ENCODE data around the gene PKP2. TPM values are rescaled to one million over a fixed set of nuclear protein-coding genes. Genes with fewer than 3 reads are reported as not detected.

Gene PKP2
- total RNA-seq, 1 experiment from 2014 or later = 18.4 TPM

DNA sequence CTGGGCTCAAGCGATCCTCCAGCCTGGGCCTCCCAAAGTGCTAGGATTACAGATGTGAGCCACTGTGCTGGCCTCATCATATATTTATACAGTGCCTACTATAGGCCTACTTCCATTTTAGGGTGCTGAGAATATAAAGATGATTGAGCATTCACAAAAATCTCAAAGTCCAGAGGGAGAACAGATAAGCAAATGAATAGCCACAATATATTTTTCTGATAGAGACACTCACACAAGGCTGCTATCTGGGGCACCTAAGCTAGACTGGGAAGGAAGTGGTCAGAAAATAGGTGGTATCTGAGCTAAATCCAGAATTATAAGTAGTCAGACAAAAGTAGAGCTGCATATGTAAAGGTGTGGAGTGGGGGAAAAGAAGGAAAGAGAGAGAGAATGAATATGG lies 21.6 kb downstream of the PKP2 start:
- H3K4me1 Mint-ChIP-seq = peaks cover 0 to 9% of the 10 kb centered on the region in 2 experiments; a peak in 2 of 4 replicates

More for the DNA sequence above, 21.6 kb downstream of the PKP2 start:
- Mint-ChIP-seq H3K27me3 (ENCODE audit: low read depth) (no peaks in the 10 kb centered on the region), H3K27ac (no peak overlapping the region; a peak in 2 of 7 replicates), H3K9me3 (no peaks in the 10 kb centered on the region), H3K4me3 (no peak overlapping the region), H3K36me3 (ENCODE audit: insufficient read depth in 1 of 3, low read depth in 3 of 3) (peaks cover 0 to 24% (median 5%) of the 10 kb centered on the region in 3 experiments; a peak in 5 of 7 replicates)
- DNase-seq = no peak
- Histone ChIP-seq H2BK20ac (ENCODE audit: low read depth, low read length, poor library complexity, severe bottlenecking) (no peak overlapping the region), H3K79me1 (ENCODE audit: insufficient read depth, low read depth, low read length, poor library complexity, severe bottlenecking) (peaks cover 6% of the 10 kb centered on the region), H2BK15ac (ENCODE audit: low read depth, low read length) (no peak overlapping the region), H3T11ph (ENCODE audit: low read length) (no peak overlapping the region), H3K4ac (ENCODE audit: low read depth, low read length) (no peak overlapping the region), H3K9me3 (ENCODE audit: control insufficient read depth, low read depth, low read length) (no peaks in the 10 kb centered on the region), H3K27me3 (ENCODE audit: insufficient read depth, low read length) (no peaks in the 10 kb centered on the region), H3K14ac (ENCODE audit: insufficient read depth, low read length) (no peak overlapping the region), H2BK5ac (ENCODE audit: insufficient read length, low read length) (no peak overlapping the region), H2BK120ac (ENCODE audit: low read depth, low read length, poor library complexity, severe bottlenecking) (no peak overlapping the region), H3K23ac (ENCODE audit: insufficient read length, low read depth, low read length) (no peak overlapping the region), H3K18ac (ENCODE audit: insufficient read length, low read depth, low read length) (no peak overlapping the region), H4K91ac (ENCODE audit: insufficient read length, low read depth, low read length) (no peak overlapping the region), H3K56ac (ENCODE audit: insufficient read length, low read depth, low read length) (no peak overlapping the region), H2BK12ac (ENCODE audit: insufficient read length, low read depth, low read length) (no peak overlapping the region), H4K5ac (ENCODE audit: insufficient read length, low read depth, low read length) (no peak overlapping the region), H3K23me2 (ENCODE audit: insufficient read length, low read depth, low read length, poor library complexity, severe bottlenecking) (no peaks in the 10 kb centered on the region), H4K8ac (replicated peaks; ENCODE audit: insufficient read length, low read depth, low read length) (no peak overlapping the region), H3K79me2 (ENCODE audit: insufficient read depth, low read length) (no peaks in the 10 kb centered on the region), H3K4me1 (ENCODE audit: insufficient read depth, low read length) (no peaks in the 10 kb centered on the region), H3K4me2 (ENCODE audit: insufficient read depth, insufficient read length, low read length) (no peak overlapping the region), H3K27ac (ENCODE audit: insufficient read length, low read depth, low read length) (no peak overlapping the region), H2AK5ac (ENCODE audit: insufficient read length, low read length) (no peak overlapping the region), H4K20me1 (ENCODE audit: control insufficient read depth, insufficient read depth, insufficient read length) (no peaks in the 10 kb centered on the region), H2AFZ (ENCODE audit: low read length) (no peak overlapping the region), H3K9ac (ENCODE audit: extremely low read depth, insufficient read length, low read length) (no peak overlapping the region)
- WGBS (ENCODE audit: extremely low coverage, insufficient read length, low lambda C conversion rate) = no CpG with 5 or more reads among the region's 1 CpG
- TF ChIP-seq, protein P1, sequence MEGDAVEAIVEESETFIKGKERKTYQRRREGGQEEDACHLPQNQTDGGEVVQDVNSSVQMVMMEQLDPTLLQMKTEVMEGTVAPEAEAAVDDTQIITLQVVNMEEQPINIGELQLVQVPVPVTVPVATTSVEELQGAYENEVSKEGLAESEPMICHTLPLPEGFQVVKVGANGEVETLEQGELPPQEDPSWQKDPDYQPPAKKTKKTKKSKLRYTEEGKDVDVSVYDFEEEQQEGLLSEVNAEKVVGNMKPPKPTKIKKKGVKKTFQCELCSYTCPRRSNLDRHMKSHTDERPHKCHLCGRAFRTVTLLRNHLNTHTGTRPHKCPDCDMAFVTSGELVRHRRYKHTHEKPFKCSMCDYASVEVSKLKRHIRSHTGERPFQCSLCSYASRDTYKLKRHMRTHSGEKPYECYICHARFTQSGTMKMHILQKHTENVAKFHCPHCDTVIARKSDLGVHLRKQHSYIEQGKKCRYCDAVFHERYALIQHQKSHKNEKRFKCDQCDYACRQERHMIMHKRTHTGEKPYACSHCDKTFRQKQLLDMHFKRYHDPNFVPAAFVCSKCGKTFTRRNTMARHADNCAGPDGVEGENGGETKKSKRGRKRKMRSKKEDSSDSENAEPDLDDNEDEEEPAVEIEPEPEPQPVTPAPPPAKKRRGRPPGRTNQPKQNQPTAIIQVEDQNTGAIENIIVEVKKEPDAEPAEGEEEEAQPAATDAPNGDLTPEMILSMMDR (conservative IDR thresholded peaks at IDR 0.05) = no peak
